K562 (cell line): ENCODE results near the gene PRODH. TPM values are rescaled to one million over a fixed set of nuclear protein-coding genes. Genes with fewer than 3 reads are reported as not detected.

Source experiments
- CHD2 ChIP-seq: IDR thresholded peaks from 2 replicates; pipeline ENCODE4 v1.6.1; 2011; ENCODE audit warnings: low read depth, low read length
- FOXJ3 ChIP-seq: sonication (generic); formaldehyde crosslinking; IDR thresholded peaks from 2 replicates; pipeline ENCODE4 v1.4.0; 2020; ENCODE audit warnings: mild to moderate bottlenecking, missing genetic modification reagents
- GATA2 ChIP-seq: sonication (generic); formaldehyde crosslinking; IDR thresholded peaks from 2 replicates; pipeline ENCODE4 v1.4.0; 2020; ENCODE audit warnings: mild to moderate bottlenecking, missing genetic modification reagents
- L3MBTL2 ChIP-seq: fragments of 450-650 bp; IDR thresholded peaks from 2 replicates; pipeline ENCODE4 v1.6.1; 2016; ENCODE audit warnings: mild to moderate bottlenecking, moderate library complexity
- NFE2L1 ChIP-seq: fragments of 450-650 bp; IDR thresholded peaks from 2 replicates; pipeline ENCODE4 v1.6.1; 2016; ENCODE audit warnings: missing genetic modification characterization, low read depth, mild to moderate bottlenecking, missing compliant biosample characterization, moderate library complexity, borderline replicate concordance
- POLR2A ChIP-seq: fragments of 450-650 bp; conservative IDR thresholded peaks from 2 replicates; pipeline ENCODE4 v1.6.1; 2016
- RBM25 ChIP-seq: fragments of 200-400 bp; formaldehyde crosslinking; IDR thresholded peaks from 2 replicates; pipeline ENCODE4 v1.6.1; 2018; ENCODE audit warnings: low read length, low read depth, moderate library complexity; ENCODE audit not compliant: severe bottlenecking
- RFX5 ChIP-seq: IDR thresholded peaks from 2 replicates; pipeline ENCODE4 v1.6.1; 2011; ENCODE audit warnings: low read depth, mild to moderate bottlenecking, improper control_type of control experiment, low read length
- TEAD2 ChIP-seq: fragments of 450-650 bp; IDR thresholded peaks from 2 replicates; pipeline ENCODE4 v1.6.1; 2016; ENCODE audit warnings: missing genetic modification characterization, control low read depth, missing compliant biosample characterization
- WHSC1 ChIP-seq: IDR thresholded peaks from one replicate; pipeline ENCODE4 v1.6.1; 2012; ENCODE audit warnings: low read length, control low read depth, inconsistent platforms
- ZNF436 ChIP-seq: fragments of 250-450, 450-650 bp; sonication (Bioruptor Pico); formaldehyde crosslinking; IDR thresholded peaks from 2 replicates; pipeline ENCODE4 v1.7.0; 2020; ENCODE audit warnings: mild to moderate bottlenecking
- polyA plus RNA-seq, 8 experiments: library from polyadenylated mRNA; depleted of rRNA in 4 of 8; stranded (reverse) in 5 of 8; unstranded in 3 of 8; fragments of >200 nt; fragmentation: Nextera tagmentation in 2 of 8; fragmentation: Illumina TruSeq in 1 of 8; extraction: Ambion mirVana in 2 of 8; extraction: Trizol in 1 of 8; gene quantifications; 2 replicates each; pipeline versions ENCODE4 v1.2.1 to v1.2.3, GENCODE V29; 2011 to 2014; ENCODE audit warnings: inconsistent platforms in 1 of 8, missing spikeins in 1 of 8
- total RNA-seq, 7 experiments: library from RNA; depleted of rRNA in 6 of 7; stranded (reverse); fragments of >200 nt in 6 of 7; fragmentation: Illumina TruSeq in 2 of 7; extraction: Trizol in 2 of 7; gene quantifications; 2 replicates each; pipeline versions ENCODE4 v1.2.1 to v1.2.3, GENCODE V29; 2011 to 2021; ENCODE audit warnings: low replicate concordance in 1 of 7
- TF ChIP-seq, protein P1 (sequence below), 2 experiments: fragments of 150-350 bp in 1 of 2; IDR thresholded peaks; 2 replicates each; pipeline ENCODE4 v1.6.1; 2012 to 2016; ENCODE audit warnings: low read depth in 2 of 2, low read length in 2 of 2, mild to moderate bottlenecking in 1 of 2, moderate library complexity in 1 of 2
- TF ChIP-seq, protein P2 (sequence below): sonication (generic); formaldehyde crosslinking; IDR thresholded peaks from 2 replicates; pipeline ENCODE4 v1.8.0; 2023; ENCODE audit warnings: mild to moderate bottlenecking, missing genetic modification reagents
- TF ChIP-seq, protein P3 (sequence below), 3 experiments: fragments of 200-800 bp in 1 of 3; sonication (Bioruptor generic) in 1 of 3; sonication (generic) in 1 of 3; formaldehyde crosslinking in 1 of 3; IDR thresholded peaks; 2 replicates each; pipeline versions ENCODE4 v1.6.1 to v1.8.0; 2016 to 2022; ENCODE audit warnings: mild to moderate bottlenecking in 2 of 3, missing compliant biosample characterization in 2 of 3, missing genetic modification characterization in 2 of 3, missing genetic modification reagents in 1 of 3
- TF ChIP-seq, protein P4 (sequence below): sonication (generic); IDR thresholded peaks from 2 replicates; pipeline ENCODE4 v1.6.1; 2016
- TF ChIP-seq, protein P5 (sequence below): sonication (generic); formaldehyde crosslinking; IDR thresholded peaks from 2 replicates; pipeline ENCODE4 v1.8.0; 2022; ENCODE audit warnings: mild to moderate bottlenecking, low read depth, missing genetic modification reagents

PRODH gene
- total and polyA plus RNA-seq, 9 of the 15 experiments (the other 6 are each of a cell fraction or from before 2014, with no cell fraction given): 0.07 to 0.11 TPM; not detected in 7

DNA sequence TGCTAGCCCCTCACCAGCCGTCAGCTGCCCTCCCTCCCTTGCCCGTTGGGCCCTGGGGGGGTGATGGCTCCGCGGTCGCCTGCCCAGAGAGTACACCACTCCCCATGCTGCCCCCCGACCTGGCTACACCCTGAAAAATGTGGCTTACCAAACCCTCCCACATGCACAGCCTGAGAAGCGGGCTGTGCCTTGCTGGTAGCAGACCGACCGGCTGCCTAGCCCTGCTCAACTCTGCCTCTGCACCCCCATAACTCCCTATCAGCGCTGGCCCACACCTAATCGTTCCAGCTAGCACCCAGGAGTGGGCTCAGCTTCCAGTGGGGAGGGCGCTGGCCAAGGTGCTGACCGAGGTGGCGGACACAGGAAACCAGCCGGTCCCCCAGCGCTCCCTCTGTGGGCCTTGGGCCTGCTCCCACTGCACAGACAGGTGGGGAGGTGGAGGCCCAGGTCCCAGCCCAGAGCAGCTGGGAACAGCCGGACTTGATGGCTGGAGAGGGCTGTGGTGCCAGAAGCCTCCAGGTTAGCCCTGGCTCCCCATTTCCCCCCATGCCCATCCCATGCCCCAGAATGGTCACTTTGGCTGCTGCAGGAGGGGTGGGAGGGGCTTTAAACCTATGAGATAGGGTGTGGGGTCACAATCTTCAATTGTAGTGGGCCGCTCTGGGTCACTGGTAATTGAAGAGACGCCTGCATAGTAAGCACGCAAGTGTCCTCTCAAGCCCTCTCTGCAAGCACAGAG lies 32.1 kb upstream of the PRODH start (continued):
- TF ChIP-seq, protein P1, sequence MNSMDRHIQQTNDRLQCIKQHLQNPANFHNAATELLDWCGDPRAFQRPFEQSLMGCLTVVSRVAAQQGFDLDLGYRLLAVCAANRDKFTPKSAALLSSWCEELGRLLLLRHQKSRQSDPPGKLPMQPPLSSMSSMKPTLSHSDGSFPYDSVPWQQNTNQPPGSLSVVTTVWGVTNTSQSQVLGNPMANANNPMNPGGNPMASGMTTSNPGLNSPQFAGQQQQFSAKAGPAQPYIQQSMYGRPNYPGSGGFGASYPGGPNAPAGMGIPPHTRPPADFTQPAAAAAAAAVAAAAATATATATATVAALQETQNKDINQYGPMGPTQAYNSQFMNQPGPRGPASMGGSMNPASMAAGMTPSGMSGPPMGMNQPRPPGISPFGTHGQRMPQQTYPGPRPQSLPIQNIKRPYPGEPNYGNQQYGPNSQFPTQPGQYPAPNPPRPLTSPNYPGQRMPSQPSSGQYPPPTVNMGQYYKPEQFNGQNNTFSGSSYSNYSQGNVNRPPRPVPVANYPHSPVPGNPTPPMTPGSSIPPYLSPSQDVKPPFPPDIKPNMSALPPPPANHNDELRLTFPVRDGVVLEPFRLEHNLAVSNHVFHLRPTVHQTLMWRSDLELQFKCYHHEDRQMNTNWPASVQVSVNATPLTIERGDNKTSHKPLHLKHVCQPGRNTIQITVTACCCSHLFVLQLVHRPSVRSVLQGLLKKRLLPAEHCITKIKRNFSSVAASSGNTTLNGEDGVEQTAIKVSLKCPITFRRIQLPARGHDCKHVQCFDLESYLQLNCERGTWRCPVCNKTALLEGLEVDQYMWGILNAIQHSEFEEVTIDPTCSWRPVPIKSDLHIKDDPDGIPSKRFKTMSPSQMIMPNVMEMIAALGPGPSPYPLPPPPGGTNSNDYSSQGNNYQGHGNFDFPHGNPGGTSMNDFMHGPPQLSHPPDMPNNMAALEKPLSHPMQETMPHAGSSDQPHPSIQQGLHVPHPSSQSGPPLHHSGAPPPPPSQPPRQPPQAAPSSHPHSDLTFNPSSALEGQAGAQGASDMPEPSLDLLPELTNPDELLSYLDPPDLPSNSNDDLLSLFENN (IDR thresholded peaks at IDR 0.05; ENCODE audit: low read depth in 2 of 2, low read length in 2 of 2): no peak
- TF ChIP-seq ZNF436 (CRISPR knock-in tag) (no peak), RBM25 (no peak), TEAD2 (tag) (no peak), FOXJ3 (CRISPR knock-in tag) (peak; percentile 67; the same call in 1 of the 2 replicates), WHSC1 (no peak), NFE2L1 (tag) (no peak), GATA2 (peak; percentile 71), RFX5 (no peak), L3MBTL2 (no peak), CHD2 (no peak), POLR2A (no peak)
- TF ChIP-seq, protein P2, sequence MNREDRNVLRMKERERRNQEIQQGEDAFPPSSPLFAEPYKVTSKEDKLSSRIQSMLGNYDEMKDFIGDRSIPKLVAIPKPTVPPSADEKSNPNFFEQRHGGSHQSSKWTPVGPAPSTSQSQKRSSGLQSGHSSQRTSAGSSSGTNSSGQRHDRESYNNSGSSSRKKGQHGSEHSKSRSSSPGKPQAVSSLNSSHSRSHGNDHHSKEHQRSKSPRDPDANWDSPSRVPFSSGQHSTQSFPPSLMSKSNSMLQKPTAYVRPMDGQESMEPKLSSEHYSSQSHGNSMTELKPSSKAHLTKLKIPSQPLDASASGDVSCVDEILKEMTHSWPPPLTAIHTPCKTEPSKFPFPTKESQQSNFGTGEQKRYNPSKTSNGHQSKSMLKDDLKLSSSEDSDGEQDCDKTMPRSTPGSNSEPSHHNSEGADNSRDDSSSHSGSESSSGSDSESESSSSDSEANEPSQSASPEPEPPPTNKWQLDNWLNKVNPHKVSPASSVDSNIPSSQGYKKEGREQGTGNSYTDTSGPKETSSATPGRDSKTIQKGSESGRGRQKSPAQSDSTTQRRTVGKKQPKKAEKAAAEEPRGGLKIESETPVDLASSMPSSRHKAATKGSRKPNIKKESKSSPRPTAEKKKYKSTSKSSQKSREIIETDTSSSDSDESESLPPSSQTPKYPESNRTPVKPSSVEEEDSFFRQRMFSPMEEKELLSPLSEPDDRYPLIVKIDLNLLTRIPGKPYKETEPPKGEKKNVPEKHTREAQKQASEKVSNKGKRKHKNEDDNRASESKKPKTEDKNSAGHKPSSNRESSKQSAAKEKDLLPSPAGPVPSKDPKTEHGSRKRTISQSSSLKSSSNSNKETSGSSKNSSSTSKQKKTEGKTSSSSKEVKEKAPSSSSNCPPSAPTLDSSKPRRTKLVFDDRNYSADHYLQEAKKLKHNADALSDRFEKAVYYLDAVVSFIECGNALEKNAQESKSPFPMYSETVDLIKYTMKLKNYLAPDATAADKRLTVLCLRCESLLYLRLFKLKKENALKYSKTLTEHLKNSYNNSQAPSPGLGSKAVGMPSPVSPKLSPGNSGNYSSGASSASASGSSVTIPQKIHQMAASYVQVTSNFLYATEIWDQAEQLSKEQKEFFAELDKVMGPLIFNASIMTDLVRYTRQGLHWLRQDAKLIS (CRISPR knock-in tag): no peak
- TF ChIP-seq, protein P3, sequence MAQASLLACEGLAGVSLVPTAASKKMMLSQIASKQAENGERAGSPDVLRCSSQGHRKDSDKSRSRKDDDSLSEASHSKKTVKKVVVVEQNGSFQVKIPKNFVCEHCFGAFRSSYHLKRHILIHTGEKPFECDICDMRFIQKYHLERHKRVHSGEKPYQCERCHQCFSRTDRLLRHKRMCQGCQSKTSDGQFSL (CRISPR knock-in tag; IDR thresholded peaks at IDR 0.05): peak; percentile 86
- TF ChIP-seq, protein P3 (tag; IDR thresholded peaks at IDR 0.05): peak in 1 of 2 experiments; percentile 64; a peak in 2 of 4 replicates
- TF ChIP-seq, protein P4, sequence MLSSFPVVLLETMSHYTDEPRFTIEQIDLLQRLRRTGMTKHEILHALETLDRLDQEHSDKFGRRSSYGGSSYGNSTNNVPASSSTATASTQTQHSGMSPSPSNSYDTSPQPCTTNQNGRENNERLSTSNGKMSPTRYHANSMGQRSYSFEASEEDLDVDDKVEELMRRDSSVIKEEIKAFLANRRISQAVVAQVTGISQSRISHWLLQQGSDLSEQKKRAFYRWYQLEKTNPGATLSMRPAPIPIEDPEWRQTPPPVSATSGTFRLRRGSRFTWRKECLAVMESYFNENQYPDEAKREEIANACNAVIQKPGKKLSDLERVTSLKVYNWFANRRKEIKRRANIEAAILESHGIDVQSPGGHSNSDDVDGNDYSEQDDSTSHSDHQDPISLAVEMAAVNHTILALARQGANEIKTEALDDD: no peak
- TF ChIP-seq, protein P5, sequence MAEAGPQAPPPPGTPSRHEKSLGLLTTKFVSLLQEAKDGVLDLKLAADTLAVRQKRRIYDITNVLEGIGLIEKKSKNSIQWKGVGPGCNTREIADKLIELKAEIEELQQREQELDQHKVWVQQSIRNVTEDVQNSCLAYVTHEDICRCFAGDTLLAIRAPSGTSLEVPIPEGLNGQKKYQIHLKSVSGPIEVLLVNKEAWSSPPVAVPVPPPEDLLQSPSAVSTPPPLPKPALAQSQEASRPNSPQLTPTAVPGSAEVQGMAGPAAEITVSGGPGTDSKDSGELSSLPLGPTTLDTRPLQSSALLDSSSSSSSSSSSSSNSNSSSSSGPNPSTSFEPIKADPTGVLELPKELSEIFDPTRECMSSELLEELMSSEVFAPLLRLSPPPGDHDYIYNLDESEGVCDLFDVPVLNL (CRISPR knock-in tag): peak; percentile 84; the same call in 1 of the 2 replicates
